NCI-H1048 (cell line): ENCODE results near the gene AGK.

ENCODE experiments used
- DNase-seq: peaks from one replicate; lab custom pipeline; 2025; lab: John Stamatoyannopoulos, UW

AGK gene

GRCh38 chr7:141586878-141587277 lies 35.7 kb downstream of the AGK start:
- DNase-seq, result no peak

- no peak for DNase-seq
Observed at GRCh38 chr7:141587304-141587703, 36.1 kb downstream of the AGK start.

- DNase-seq, result no peak
Observed at GRCh38 chr7:141588912-141589311, 37.7 kb downstream of the AGK start.

GRCh38 chr7:141590071-141590470 lies 38.9 kb downstream of the AGK start:
- no peak for DNase-seq

GRCh38 chr7:141590666-141591065 lies 39.5 kb downstream of the AGK start:
- DNase-seq, result no peak

- no peak for DNase-seq
Observed at GRCh38 chr7:141593134-141593533, 41.9 kb downstream of the AGK start.

GRCh38 chr7:141597966-141598365 lies 46.8 kb downstream of the AGK start:
- no peak for DNase-seq

- no peak for DNase-seq
Observed at GRCh38 chr7:141598408-141598807, 47.2 kb downstream of the AGK start.

- DNase-seq, result no peak
Observed at GRCh38 chr7:141600168-141601006, 49.2 kb downstream of the AGK start.

- no peak for DNase-seq
Observed at GRCh38 chr7:141609576-141609975, 58.4 kb downstream of the AGK start.

GRCh38 chr7:141610671-141611070 lies 59.5 kb downstream of the AGK start:
- no peak for DNase-seq

GRCh38 chr7:141612861-141613260 lies 61.7 kb downstream of the AGK start:
- DNase-seq, result no peak

GRCh38 chr7:141617280-141617679 lies 66.1 kb downstream of the AGK start:
- no peak for DNase-seq

GRCh38 chr7:141619745-141620144 lies 68.5 kb downstream of the AGK start:
- DNase-seq, result no peak

GRCh38 chr7:141624763-141625162 lies 73.6 kb downstream of the AGK start:
- no peak for DNase-seq

GRCh38 chr7:141630621-141631020 lies 79.4 kb downstream of the AGK start:
- no peak for DNase-seq

- DNase-seq, result no peak
Observed at GRCh38 chr7:141631525-141631924, 80.3 kb downstream of the AGK start.

- DNase-seq, result no peak
Observed at GRCh38 chr7:141634065-141634464, 82.9 kb downstream of the AGK start.

- DNase-seq, result no peak
Observed at GRCh38 chr7:141636053-141636452, 84.8 kb downstream of the AGK start.

- DNase-seq, result no peak
Observed at GRCh38 chr7:141640239-141640840, 89.1 kb downstream of the AGK start.

GRCh38 chr7:141641876-141642275 lies 90.7 kb downstream of the AGK start:
- no peak for DNase-seq

- DNase-seq, result no peak
Observed at GRCh38 chr7:141645188-141645587, 94.0 kb downstream of the AGK start.

- DNase-seq, result no peak
Observed at GRCh38 chr7:141646826-141647480, 95.7 kb downstream of the AGK start.
